OCI-LY7 (cell line): ENCODE results near the gene PRPF8.

Source experiments
- CTCF ChIP-seq: fragments of 200-600 bp; sonication (generic); conservative IDR thresholded peaks from 2 replicates; pipeline ENCODE4 v1.5.1; 2014; ENCODE audit warnings: mild to moderate bottlenecking, antibody characterized with exemption, low read length, moderate library complexity, mixed read lengths
- EZH2phosphoT487 ChIP-seq: fragments of 200-600 bp; sonication (generic); IDR thresholded peaks from 2 replicates; pipeline ENCODE4 v1.6.1; 2018; ENCODE audit warnings: low read depth, borderline replicate concordance, mild to moderate bottlenecking, mixed run types, antibody characterized with exemption, low read length, moderate library complexity, mixed read lengths

- TF ChIP-seq CTCF (no peak), EZH2phosphoT487 (no peak)
Measured at GRCh38 chr17:1714980-1715802, 30.5 kb upstream of the PRPF8 start.
